ENCODE data around the gene GAGE10. TPM values are rescaled to one million over a fixed set of nuclear protein-coding genes. Genes with fewer than 3 reads are reported as not detected.

The GAGE10 gene
- polyA plus RNA-seq, 1 experiment = not detected

- Histone ChIP-seq H3K9me3 (ENCODE audit: control insufficient read depth, insufficient read depth, low read length) (no peaks in the 10 kb centered on the region), H3K4me3 (ENCODE audit: low read depth, low read length) (no peak overlapping the region), H3K27ac (ENCODE audit: low read depth, low read length) (no peak overlapping the region), H3K27me3 (ENCODE audit: control insufficient read depth, insufficient read depth, low read length) (no peaks in the 10 kb centered on the region)
- DNase-seq (ENCODE audit: low read depth, low spot score) = no peak
- TF ChIP-seq CTCF (IDR thresholded peaks at IDR 0.05; ENCODE audit: low read depth, low read length) = no peak
- ChIA-PET CTCF (no interaction called here), POLR2A (no interaction called here)
These were observed 27.2 kb upstream of the GAGE10 start for GRCh38 chrX:49276207-49276606.

GRCh38 chrX:49276671-49277534 lies 26.5 kb upstream of the GAGE10 start:
- POLR2A ChIA-PET = no interaction called here
- no peak for DNase-seq (ENCODE audit: low read depth, low spot score)
- Histone ChIP-seq H3K4me3 (ENCODE audit: low read depth, low read length) (no peak overlapping the region), H3K27me3 (ENCODE audit: control insufficient read depth, insufficient read depth, low read length) (no peaks in the 10 kb centered on the region), H3K9me3 (ENCODE audit: control insufficient read depth, insufficient read depth, low read length) (no peaks in the 10 kb centered on the region), H3K27ac (ENCODE audit: low read depth, low read length) (no peak overlapping the region)
- no peak for TF ChIP-seq CTCF (IDR thresholded peaks at IDR 0.05; ENCODE audit: low read depth, low read length)
- CTCF ChIA-PET = no interaction called here

- TF ChIP-seq CTCF (IDR thresholded peaks at IDR 0.05; ENCODE audit: low read depth, low read length) = no peak
- DNase-seq (ENCODE audit: low read depth, low spot score) = no peak
- Histone ChIP-seq H3K27ac (ENCODE audit: low read depth, low read length) (no peak overlapping the region), H3K4me3 (ENCODE audit: low read depth, low read length) (no peak overlapping the region), H3K9me3 (ENCODE audit: control insufficient read depth, insufficient read depth, low read length) (no peaks in the 10 kb centered on the region), H3K27me3 (ENCODE audit: control insufficient read depth, insufficient read depth, low read length) (no peaks in the 10 kb centered on the region)
- ChIA-PET POLR2A (no interaction called here), CTCF (no interaction called here)
These were observed 26.0 kb upstream of the GAGE10 start for GRCh38 chrX:49277535-49277830.

- H3K4me3 ChIP-seq (ENCODE audit: low read depth, low read length) = no peak overlapping the region
- DNase-seq (ENCODE audit: low read depth, low spot score) = no peak
- H3K9me3 ChIP-seq (ENCODE audit: control insufficient read depth, insufficient read depth, low read length) = no peaks in the 10 kb centered on the region
- no peaks in the 10 kb centered on the region for H3K27me3 ChIP-seq (ENCODE audit: control insufficient read depth, insufficient read depth, low read length)
- ChIA-PET CTCF (no interaction called here), POLR2A (no interaction called here)
- no peak overlapping the region for H3K27ac ChIP-seq (ENCODE audit: low read depth, low read length)
- TF ChIP-seq CTCF (IDR thresholded peaks at IDR 0.05; ENCODE audit: low read depth, low read length) = no peak
These were observed 25.4 kb upstream of the GAGE10 start for GRCh38 chrX:49278081-49278480.

GRCh38 chrX:49282647-49283011 lies 20.8 kb upstream of the GAGE10 start:
- no peaks in the 10 kb centered on the region for H3K9me3 ChIP-seq (ENCODE audit: control insufficient read depth, insufficient read depth, low read length)
- ChIA-PET CTCF (interaction anchor here (0.6 to 1.3 kb wide), 2 partner anchors 10 to 556 kb away, joined by 3 to 4 read pairs; no protein-coding TSS in a partner anchor), POLR2A (interaction anchor here (0.7 kb wide), 1 partner anchor 24 kb away, joined by 3 read pairs; no protein-coding TSS in a partner anchor)
- H3K27me3 ChIP-seq (ENCODE audit: control insufficient read depth, insufficient read depth, low read length) = no peaks in the 10 kb centered on the region
- peak; percentile 43 for TF ChIP-seq CTCF (IDR thresholded peaks at IDR 0.05; ENCODE audit: low read depth, low read length)
- H3K27ac ChIP-seq (ENCODE audit: low read depth, low read length) = no peak overlapping the region
- no peak overlapping the region for H3K4me3 ChIP-seq (ENCODE audit: low read depth, low read length)
- no peak for DNase-seq (ENCODE audit: low read depth, low spot score)

Data from AG04450 (cell line).